NCI-H1436 (cell line): ENCODE data around the gene SLC27A4.

Source experiments
- DNase-seq: peaks from one replicate; lab custom pipeline; 2025; lab: John Stamatoyannopoulos, UW

Gene SLC27A4

GRCh38 chr9:128391956-128392301, 51.6 kb downstream of the SLC27A4 start:
- DNase-seq = no peak

- DNase-seq = no peak
Observed at GRCh38 chr9:128392302-128393144, 52.2 kb downstream of the SLC27A4 start.

- DNase-seq = no peak
Observed at GRCh38 chr9:128393145-128393775, 52.9 kb downstream of the SLC27A4 start.

DNA sequence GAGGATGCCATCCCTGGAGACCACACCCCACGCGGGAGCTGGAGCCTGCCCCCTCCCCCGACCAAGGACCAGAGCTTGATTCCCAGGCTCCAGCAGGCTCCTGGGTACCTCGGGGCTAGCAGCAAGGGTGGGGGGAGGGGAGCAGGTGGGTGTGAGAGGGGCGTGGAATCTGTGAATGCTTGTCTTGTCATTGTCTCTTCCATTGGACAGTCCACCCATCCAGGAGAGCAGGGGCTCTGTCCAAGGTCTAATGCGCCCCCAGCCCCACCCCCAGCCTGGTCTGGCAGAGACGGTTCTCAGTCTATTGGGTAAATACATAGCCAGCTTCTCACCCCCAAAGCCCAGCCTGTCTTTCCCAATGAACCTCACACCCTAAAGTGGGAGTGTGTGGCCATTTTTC, 53.6 kb downstream of the SLC27A4 start:
- DNase-seq = no peak

GRCh38 chr9:128394379-128395168, 54.2 kb downstream of the SLC27A4 start:
- DNase-seq = no peak

DNA sequence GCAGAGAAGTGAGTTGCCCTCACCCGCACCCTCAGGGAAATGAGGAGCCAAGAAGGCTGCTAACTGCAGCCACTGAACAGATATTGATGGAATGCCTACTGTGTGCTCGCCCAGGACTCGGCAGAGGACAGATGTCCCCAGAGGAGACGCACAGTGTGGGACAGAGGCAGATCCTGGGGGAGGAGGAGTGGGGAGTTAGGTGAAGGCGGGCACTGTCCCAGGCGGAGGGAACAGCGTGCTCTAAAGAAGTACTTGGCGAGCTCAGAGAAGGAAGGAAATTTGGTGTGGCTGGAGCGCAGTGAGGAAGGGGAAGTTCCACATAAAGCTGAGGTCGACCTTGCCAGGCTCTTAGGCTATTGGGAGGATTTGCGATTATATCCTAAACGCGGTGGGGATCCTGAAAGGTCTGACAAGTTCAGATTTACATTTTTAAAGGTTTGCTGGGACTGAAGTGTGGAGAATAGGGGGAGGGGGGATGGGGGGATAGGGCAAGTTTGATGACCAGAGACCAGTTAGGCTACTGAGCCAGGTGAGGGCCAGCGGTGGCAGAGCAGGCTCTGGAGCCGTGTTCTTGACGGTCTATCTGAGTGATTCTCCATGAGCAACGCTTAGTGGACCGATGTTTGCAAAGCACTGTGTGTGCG, 56.8 kb downstream of the SLC27A4 start:
- no peak for DNase-seq

DNA sequence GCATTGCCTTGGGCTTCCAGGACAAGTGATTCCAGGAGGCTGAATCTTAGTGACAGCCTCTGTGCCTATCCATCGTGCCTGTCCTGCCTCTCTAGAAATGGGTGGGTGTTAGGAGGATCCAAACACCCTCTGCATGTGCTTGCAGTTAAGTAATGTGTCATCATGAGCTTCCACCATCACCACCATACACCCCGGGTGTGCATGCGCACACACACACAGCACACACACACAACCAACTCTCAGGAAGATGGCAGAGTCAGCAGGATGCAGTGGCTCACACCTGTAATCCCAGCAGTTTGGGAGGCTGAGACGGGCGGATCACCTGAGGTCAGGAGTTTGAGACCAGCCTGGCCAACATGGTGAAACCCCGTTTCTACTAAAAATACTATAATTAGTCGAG, 57.5 kb downstream of the SLC27A4 start:
- DNase-seq = no peak

DNA sequence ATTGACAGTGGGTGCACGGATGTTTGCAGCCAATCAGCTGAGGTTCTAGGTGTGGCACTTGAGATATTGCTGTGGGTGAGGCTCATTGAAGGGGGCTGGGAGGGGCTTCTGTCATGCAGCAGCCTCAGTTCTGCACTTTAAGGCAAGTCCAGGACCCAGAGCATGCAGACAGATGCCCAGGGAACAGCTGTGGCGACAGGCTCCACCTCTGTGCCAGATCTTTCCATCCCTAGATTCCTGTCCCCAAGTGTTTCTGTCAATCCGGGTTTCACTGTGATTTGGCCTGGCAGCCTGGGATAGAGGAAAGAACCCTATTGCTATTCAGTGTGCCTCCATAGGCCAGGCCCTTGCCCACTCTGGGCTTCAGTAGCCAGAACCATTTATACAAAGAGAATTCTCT, 59.5 kb downstream of the SLC27A4 start:
- DNase-seq = no peak

- no peak for DNase-seq
Observed at GRCh38 chr9:128404560-128404959, 64.2 kb downstream of the SLC27A4 start.

DNA sequence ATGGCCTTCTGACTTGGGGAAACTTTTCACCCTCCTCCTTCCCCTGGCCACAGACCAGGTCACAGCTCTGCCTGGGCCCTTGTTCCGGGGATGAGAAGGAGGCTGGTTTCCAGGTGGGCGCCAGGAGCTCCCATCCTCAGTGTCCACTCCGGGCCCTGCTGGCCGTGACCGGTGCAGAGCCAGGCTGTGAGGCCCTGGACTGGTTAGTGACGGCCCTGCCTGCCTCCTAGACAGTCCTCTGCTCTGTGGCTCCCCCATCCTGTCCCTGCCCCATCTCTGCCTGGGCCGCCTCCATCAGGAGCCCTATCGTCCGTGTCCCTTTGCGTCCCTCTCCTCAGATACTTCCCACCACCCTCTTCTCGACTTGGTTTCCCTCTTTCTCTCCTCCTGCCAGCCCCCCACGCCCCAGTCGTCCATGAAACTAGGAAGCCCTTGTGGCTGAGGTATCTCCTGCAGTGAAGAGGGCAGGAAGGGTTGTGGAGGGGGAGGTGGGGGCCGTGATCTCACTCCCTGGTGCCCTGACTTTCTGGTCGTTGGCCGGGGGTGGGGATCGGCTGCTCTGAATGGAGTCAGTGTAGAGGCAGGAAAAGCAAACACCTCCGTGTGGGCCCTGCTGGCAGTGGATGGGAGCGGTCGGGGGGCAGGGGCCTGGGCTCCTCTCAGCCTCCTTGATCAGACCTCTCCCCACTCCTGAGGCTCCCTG, 64.9 kb downstream of the SLC27A4 start:
- no peak for DNase-seq

GRCh38 chr9:128405780-128406171, 65.4 kb downstream of the SLC27A4 start:
- no peak for DNase-seq

DNA sequence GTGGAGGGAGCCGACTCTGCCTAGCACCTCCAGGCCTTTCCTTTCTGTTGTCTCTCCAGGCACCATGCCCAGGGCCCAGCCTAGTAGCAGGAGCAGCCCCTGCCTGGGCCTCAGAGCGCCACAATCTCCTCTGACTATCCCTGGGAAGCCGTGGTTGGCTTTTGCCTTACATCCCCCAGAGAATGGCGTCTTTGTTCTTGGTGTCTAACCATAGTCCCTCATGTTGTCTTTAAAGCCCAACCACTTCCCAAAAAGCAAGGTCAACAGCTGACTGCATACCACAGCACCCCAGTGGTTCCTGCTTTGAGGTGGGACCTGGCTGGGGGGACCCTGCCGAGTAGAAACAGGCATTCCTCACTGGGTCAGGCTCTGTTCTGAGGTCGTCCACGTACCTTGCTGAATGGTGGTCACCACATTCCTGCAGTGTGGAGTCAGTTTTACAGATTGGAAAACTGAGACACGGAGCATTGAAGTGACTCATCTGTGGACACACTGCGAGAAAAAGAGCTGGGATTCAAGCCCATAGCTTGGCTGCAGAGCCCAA, 66.6 kb downstream of the SLC27A4 start:
- no peak for DNase-seq

DNA sequence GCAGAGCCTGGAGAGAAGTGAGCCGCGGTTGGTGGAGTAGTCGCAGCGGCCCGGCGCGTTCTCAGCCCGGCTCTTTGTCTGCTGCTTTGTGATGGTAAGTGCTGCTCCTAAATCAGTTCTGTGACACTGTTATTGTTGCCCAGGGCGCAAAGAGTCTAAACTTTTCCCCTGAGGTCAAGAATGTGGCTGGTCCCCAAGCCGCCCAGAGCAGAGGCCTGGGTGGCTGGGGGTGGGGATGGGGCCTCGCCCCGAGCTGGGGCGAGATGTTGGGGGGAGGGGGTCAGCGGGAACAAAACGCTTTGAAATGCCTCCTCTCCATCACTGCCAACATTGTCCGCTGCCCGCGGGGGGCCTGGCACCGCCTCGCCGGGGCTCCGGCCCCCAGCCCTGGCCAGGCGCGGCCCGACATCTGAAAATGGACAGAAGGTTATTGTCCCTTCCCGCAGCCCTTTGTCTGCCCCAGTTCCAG, 68.7 kb downstream of the SLC27A4 start:
- no peak for DNase-seq

DNA sequence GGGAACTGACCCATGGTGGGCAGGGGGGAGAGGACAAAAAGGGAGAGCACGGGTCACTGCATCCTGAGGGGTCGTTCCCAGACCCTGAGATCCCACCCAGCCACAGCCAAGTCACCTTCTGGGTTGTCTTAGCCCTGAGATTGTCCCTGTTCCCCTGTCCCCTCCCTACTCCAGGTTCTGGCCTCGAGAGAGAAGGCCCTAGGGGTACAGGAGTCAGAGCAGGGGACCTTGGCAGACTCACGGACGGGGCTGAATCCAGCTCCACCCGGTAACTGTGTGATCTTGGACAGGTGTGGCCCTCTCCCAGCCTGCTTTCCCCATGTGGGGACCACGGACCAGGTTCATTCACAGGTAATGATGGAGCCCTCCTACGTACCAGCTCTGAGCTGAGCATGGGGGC, 69.1 kb downstream of the SLC27A4 start:
- no peak for DNase-seq

DNA sequence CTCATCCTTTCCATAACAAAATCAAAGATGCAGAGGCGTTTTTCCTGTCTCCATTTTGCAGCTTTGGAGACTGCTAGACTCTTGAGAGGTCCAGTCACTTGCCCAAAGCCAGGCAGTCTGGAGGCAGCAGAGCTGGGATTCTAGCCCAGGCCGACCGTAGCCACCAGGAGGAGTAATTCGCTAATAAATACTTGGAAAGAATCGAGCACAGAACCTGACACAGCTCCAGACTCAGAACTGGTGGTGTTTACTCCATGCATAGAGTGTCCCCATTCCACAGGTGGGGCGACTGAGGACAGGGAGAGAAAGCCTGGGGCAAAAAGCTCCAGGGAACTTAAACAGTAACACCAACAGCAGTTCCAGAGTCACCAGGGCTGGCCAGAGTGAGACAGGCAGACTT, 69.7 kb downstream of the SLC27A4 start:
- DNase-seq = no peak
